ENCODE data around the gene TCF7L1. TPM values are rescaled to one million over a fixed set of nuclear protein-coding genes. Genes with fewer than 3 reads are reported as not detected.
A peak's percentile ranks its signal among the peaks of the same experiment; 100 is the strongest.

The TCF7L1 gene
- total and polyA plus RNA-seq, 11 donors: 1.9 to 9.8 (median 6.3) TPM

GRCh38 chr2:85273738-85274731, 140.8 kb downstream of the TCF7L1 start:
- H3K36me3 ChIP-seq: no peaks in the 10 kb centered on the region
- TF ChIP-seq CTCF (IDR thresholded peaks at IDR 0.05) (no peak), POLR2A (IDR thresholded peaks at IDR 0.05) (no peak)
- H3K4me3 ChIP-seq: no peak overlapping the region
- peak overlapping the region in 4 of 12 donors; percentile 6 to 46 (median 11) for H3K27ac ChIP-seq
- peaks cover 0 to 71% (median 50%) of the 10 kb centered on the region in 12 donors for H3K4me1 ChIP-seq
- ATAC-seq (no peak), DNase-seq (peak in 1 of 5 donors; percentile 68)
- 59 to 70% (median 64%) methylated on average over 17 to 21 of the region's 21 CpGs for WGBS, 4 donors
- intact Hi-C loops (cut with DNase I): no loop called here
- H3K27me3 ChIP-seq: no peaks in the 10 kb centered on the region
- no peaks in the 10 kb centered on the region for H3K9me3 ChIP-seq

GRCh38 chr2:85275984-85276540, 142.9 kb downstream of the TCF7L1 start:
- ATAC-seq (no peak), DNase-seq (no peak)
- intact Hi-C loops (cut with DNase I): no loop called here
- H3K27ac ChIP-seq: peak overlapping the region in 11 of 12 donors; percentile 61 to 83 (median 75)
- no peaks in the 10 kb centered on the region for H3K36me3 ChIP-seq
- H3K9me3 ChIP-seq: no peaks in the 10 kb centered on the region
- H3K27me3 ChIP-seq: no peaks in the 10 kb centered on the region
- peak overlapping the region in 10 of 12 donors; percentile 3 to 46 (median 28) for H3K4me3 ChIP-seq
- TF ChIP-seq POLR2A (IDR thresholded peaks at IDR 0.05) (no peak), CTCF (IDR thresholded peaks at IDR 0.05) (no peak)
- peaks cover 0 to 55% (median 35%) of the 10 kb centered on the region in 12 donors for H3K4me1 ChIP-seq
- 65 to 78% (median 73%) methylated on average over 9 of the region's 9 CpGs for WGBS, 4 donors

- no peaks in the 10 kb centered on the region for H3K36me3 ChIP-seq
- intact Hi-C loops (cut with DNase I): no loop called here
- peak overlapping the region; percentile 61 to 83 (median 74) for H3K27ac ChIP-seq
- ATAC-seq (peak in 3 of 4 donors; percentile 11 to 24 (median 24)), DNase-seq (no peak)
- peak overlapping the region in 8 of 12 donors; percentile 3 to 46 (median 25) for H3K4me3 ChIP-seq
- H3K9me3 ChIP-seq: no peaks in the 10 kb centered on the region
- TF ChIP-seq POLR2A (IDR thresholded peaks at IDR 0.05) (no peak), CTCF (IDR thresholded peaks at IDR 0.05) (no peak)
- 48 to 69% (median 66%) methylated on average over 14 of the region's 14 CpGs for WGBS, 4 donors
- H3K27me3 ChIP-seq: no peaks in the 10 kb centered on the region
- peaks cover 0 to 51% (median 30%) of the 10 kb centered on the region in 12 donors for H3K4me1 ChIP-seq
Measured at GRCh38 chr2:85276571-85277118, 143.5 kb downstream of the TCF7L1 start.
